ENCODE data around the gene CTAGE9.
"Not testable (repeated sequence)": the region's sequence is repeated elsewhere in the genome, so short reads cannot be mapped to it uniquely, and the experiment has no call there.

CTAGE9 gene

GRCh38 chr6:131751012-131751715 lies 40.3 kb upstream of the CTAGE9 start:
- POLR2A ChIA-PET = not testable (repeated sequence)

GRCh38 chr6:131749023-131749422 lies 38.2 kb upstream of the CTAGE9 start:
- DNase-seq = no peak
- H3K4me1 ChIP-seq (ENCODE audit: control extremely low read depth in 1 of 4, control insufficient read depth in 4 of 4, insufficient read depth in 4 of 4, low read length in 3 of 4) = no peaks in the 10 kb centered on the region
- POLR2A ChIA-PET = no interaction called here
- no peaks in the 10 kb centered on the region for H3K9me3 ChIP-seq (ENCODE audit: control extremely low read depth in 1 of 5, control insufficient read depth in 4 of 5, insufficient read depth in 2 of 5, low read depth in 1 of 5, low read length in 4 of 5)
- no peak overlapping the region for H3K4me3 ChIP-seq (ENCODE audit: control insufficient read depth in 1 of 7, extremely low read depth in 1 of 7, insufficient read depth in 4 of 7, low read depth in 2 of 7, low read length in 6 of 7)
- no peaks in the 10 kb centered on the region for H3K36me3 ChIP-seq (ENCODE audit: control insufficient read depth in 4 of 4, insufficient read depth in 4 of 4, low read length in 3 of 4)
- WGBS (ENCODE audit: insufficient coverage) = 100% methylated on average over 1 of the region's 7 CpGs
- no peak overlapping the region for H3K27ac ChIP-seq (ENCODE audit: insufficient read depth in 1 of 2, low read depth in 1 of 2, low read length in 2 of 2, poor library complexity in 1 of 2, severe bottlenecking in 2 of 2)
- CTCF ChIA-PET = no interaction called here
- peaks cover 0 to 3% (median 0%) of the 10 kb centered on the region in 5 experiments for H3K27me3 ChIP-seq (replicated peaks in 2 of 5; ENCODE audit: control insufficient read depth in 4 of 5, insufficient read depth in 5 of 5, low read length in 4 of 5)

More at GRCh38 chr6:131751012-131751715, 40.3 kb upstream of the CTAGE9 start:
- H3K9me3 ChIP-seq (ENCODE audit: control extremely low read depth in 1 of 5, control insufficient read depth in 4 of 5, insufficient read depth in 2 of 5, low read depth in 1 of 5, low read length in 4 of 5); CTCF ChIA-PET; H3K4me3 ChIP-seq (ENCODE audit: control insufficient read depth in 1 of 7, extremely low read depth in 1 of 7, insufficient read depth in 4 of 7, low read depth in 2 of 7, low read length in 6 of 7); H3K27ac ChIP-seq (ENCODE audit: insufficient read depth in 1 of 2, low read depth in 1 of 2, low read length in 2 of 2, poor library complexity in 1 of 2, severe bottlenecking in 2 of 2); H3K4me1 ChIP-seq (ENCODE audit: control extremely low read depth in 1 of 4, control insufficient read depth in 4 of 4, insufficient read depth in 4 of 4, low read length in 3 of 4); H3K36me3 ChIP-seq (ENCODE audit: control insufficient read depth in 4 of 4, insufficient read depth in 4 of 4, low read length in 3 of 4); DNase-seq: not testable (repeated sequence)
- 100% methylated on average over 3 of the region's 10 CpGs for WGBS (ENCODE audit: insufficient coverage)
- H3K27me3 ChIP-seq (replicated peaks in 2 of 5; ENCODE audit: control insufficient read depth in 4 of 5, insufficient read depth in 5 of 5, low read length in 4 of 5) = peaks cover 0 to 14% (median 0%) of the 10 kb centered on the region in 5 experiments

GRCh38 chr6:131747821-131748353 lies 37.1 kb upstream of the CTAGE9 start:
- no peaks in the 10 kb centered on the region for H3K36me3 ChIP-seq (ENCODE audit: control insufficient read depth in 4 of 4, insufficient read depth in 4 of 4, low read length in 3 of 4)
- H3K9me3 ChIP-seq (ENCODE audit: control extremely low read depth in 1 of 5, control insufficient read depth in 4 of 5, insufficient read depth in 2 of 5, low read depth in 1 of 5, low read length in 4 of 5) = no peaks in the 10 kb centered on the region
- H3K4me1 ChIP-seq (ENCODE audit: control extremely low read depth in 1 of 4, control insufficient read depth in 4 of 4, insufficient read depth in 4 of 4, low read length in 3 of 4) = no peaks in the 10 kb centered on the region
- 100% methylated on average over 4 of the region's 7 CpGs for WGBS (ENCODE audit: insufficient coverage)
- POLR2A ChIA-PET = no interaction called here
- no peak for DNase-seq
- no peak overlapping the region for H3K4me3 ChIP-seq (ENCODE audit: control insufficient read depth in 1 of 7, extremely low read depth in 1 of 7, insufficient read depth in 4 of 7, low read depth in 2 of 7, low read length in 6 of 7)
- CTCF ChIA-PET = no interaction called here
- H3K27ac ChIP-seq (ENCODE audit: insufficient read depth in 1 of 2, low read depth in 1 of 2, low read length in 2 of 2, poor library complexity in 1 of 2, severe bottlenecking in 2 of 2) = no peak overlapping the region
- H3K27me3 ChIP-seq (replicated peaks in 2 of 5; ENCODE audit: control insufficient read depth in 4 of 5, insufficient read depth in 5 of 5, low read length in 4 of 5) = peaks cover 0 to 2% (median 0%) of the 10 kb centered on the region in 5 experiments

GRCh38 chr6:131745476-131745875 lies 34.7 kb upstream of the CTAGE9 start:
- Histone ChIP-seq H3K9me3 (ENCODE audit: control extremely low read depth in 1 of 5, control insufficient read depth in 4 of 5, insufficient read depth in 2 of 5, low read depth in 1 of 5, low read length in 4 of 5) (no peaks in the 10 kb centered on the region), H3K27ac (ENCODE audit: insufficient read depth in 1 of 2, low read depth in 1 of 2, low read length in 2 of 2, poor library complexity in 1 of 2, severe bottlenecking in 2 of 2) (no peak overlapping the region), H3K36me3 (ENCODE audit: control insufficient read depth in 4 of 4, insufficient read depth in 4 of 4, low read length in 3 of 4) (no peaks in the 10 kb centered on the region), H3K27me3 (replicated peaks in 2 of 5; ENCODE audit: control insufficient read depth in 4 of 5, insufficient read depth in 5 of 5, low read length in 4 of 5) (peaks cover 0 to 2% (median 0%) of the 10 kb centered on the region in 5 experiments), H3K4me3 (ENCODE audit: control insufficient read depth in 1 of 7, extremely low read depth in 1 of 7, insufficient read depth in 4 of 7, low read depth in 2 of 7, low read length in 6 of 7) (no peak overlapping the region), H3K4me1 (ENCODE audit: control extremely low read depth in 1 of 4, control insufficient read depth in 4 of 4, insufficient read depth in 4 of 4, low read length in 3 of 4) (peaks cover 0 to 5% (median 2%) of the 10 kb centered on the region in 4 experiments)
- DNase-seq = no peak
- ChIA-PET CTCF (no interaction called here), POLR2A (no interaction called here)
- WGBS (ENCODE audit: insufficient coverage) = 100% methylated on average over 4 of the region's 5 CpGs

GRCh38 chr6:131744432-131745287 lies 33.8 kb upstream of the CTAGE9 start:
- WGBS (ENCODE audit: insufficient coverage) = 60% methylated on average over 4 of the region's 6 CpGs
- no peak overlapping the region for H3K27ac ChIP-seq (ENCODE audit: insufficient read depth in 1 of 2, low read depth in 1 of 2, low read length in 2 of 2, poor library complexity in 1 of 2, severe bottlenecking in 2 of 2)
- ChIA-PET CTCF (no interaction called here), POLR2A (no interaction called here)
- no peaks in the 10 kb centered on the region for H3K9me3 ChIP-seq (ENCODE audit: control extremely low read depth in 1 of 5, control insufficient read depth in 4 of 5, insufficient read depth in 2 of 5, low read depth in 1 of 5, low read length in 4 of 5)
- peak in 2 of 3 donors; percentile 3 to 8 for DNase-seq
- H3K4me1 ChIP-seq (ENCODE audit: control extremely low read depth in 1 of 4, control insufficient read depth in 4 of 4, insufficient read depth in 4 of 4, low read length in 3 of 4) = peaks cover 0 to 5% (median 2%) of the 10 kb centered on the region in 4 experiments
- no peak overlapping the region for H3K4me3 ChIP-seq (ENCODE audit: control insufficient read depth in 1 of 7, extremely low read depth in 1 of 7, insufficient read depth in 4 of 7, low read depth in 2 of 7, low read length in 6 of 7)
- H3K27me3 ChIP-seq (replicated peaks in 2 of 5; ENCODE audit: control insufficient read depth in 4 of 5, insufficient read depth in 5 of 5, low read length in 4 of 5) = peaks cover 0 to 2% (median 0%) of the 10 kb centered on the region in 5 experiments
- no peaks in the 10 kb centered on the region for H3K36me3 ChIP-seq (ENCODE audit: control insufficient read depth in 4 of 4, insufficient read depth in 4 of 4, low read length in 3 of 4)

GRCh38 chr6:131741688-131742393 lies 31.0 kb upstream of the CTAGE9 start:
- Histone ChIP-seq H3K27me3 (replicated peaks in 2 of 5; ENCODE audit: control insufficient read depth in 4 of 5, insufficient read depth in 5 of 5, low read length in 4 of 5) (peaks cover 0 to 2% (median 0%) of the 10 kb centered on the region in 5 experiments), H3K4me1 (ENCODE audit: control extremely low read depth in 1 of 4, control insufficient read depth in 4 of 4, insufficient read depth in 4 of 4, low read length in 3 of 4) (peaks cover 0 to 5% (median 2%) of the 10 kb centered on the region in 4 experiments), H3K9me3 (ENCODE audit: control extremely low read depth in 1 of 5, control insufficient read depth in 4 of 5, insufficient read depth in 2 of 5, low read depth in 1 of 5, low read length in 4 of 5) (no peaks in the 10 kb centered on the region), H3K36me3 (ENCODE audit: control insufficient read depth in 4 of 4, insufficient read depth in 4 of 4, low read length in 3 of 4) (no peaks in the 10 kb centered on the region), H3K27ac (ENCODE audit: insufficient read depth in 1 of 2, low read depth in 1 of 2, low read length in 2 of 2, poor library complexity in 1 of 2, severe bottlenecking in 2 of 2) (no peak overlapping the region), H3K4me3 (ENCODE audit: control insufficient read depth in 1 of 7, extremely low read depth in 1 of 7, insufficient read depth in 4 of 7, low read depth in 2 of 7, low read length in 6 of 7) (no peak overlapping the region)
- peak in 2 of 3 donors; percentile 25 to 36 for DNase-seq
- ChIA-PET CTCF (no interaction called here), POLR2A (no interaction called here)
- WGBS (ENCODE audit: insufficient coverage) = 0% methylated on average over 1 of the region's 3 CpGs

Data from common myeloid progenitor, CD34-positive (primary cell).